NT2/D1 (cell line): ENCODE results near the gene ALKBH6.

ENCODE experiments used
- SUZ12 ChIP-seq: IDR thresholded peaks from 2 replicates; pipeline ENCODE4 v1.6.1; 2011; ENCODE audit not compliant: insufficient read length, insufficient read depth; ENCODE audit errors: extremely low read depth
- YY1 ChIP-seq: IDR thresholded peaks from 2 replicates; pipeline ENCODE4 v1.6.1; 2011; ENCODE audit not compliant: insufficient read length, insufficient read depth

DNA sequence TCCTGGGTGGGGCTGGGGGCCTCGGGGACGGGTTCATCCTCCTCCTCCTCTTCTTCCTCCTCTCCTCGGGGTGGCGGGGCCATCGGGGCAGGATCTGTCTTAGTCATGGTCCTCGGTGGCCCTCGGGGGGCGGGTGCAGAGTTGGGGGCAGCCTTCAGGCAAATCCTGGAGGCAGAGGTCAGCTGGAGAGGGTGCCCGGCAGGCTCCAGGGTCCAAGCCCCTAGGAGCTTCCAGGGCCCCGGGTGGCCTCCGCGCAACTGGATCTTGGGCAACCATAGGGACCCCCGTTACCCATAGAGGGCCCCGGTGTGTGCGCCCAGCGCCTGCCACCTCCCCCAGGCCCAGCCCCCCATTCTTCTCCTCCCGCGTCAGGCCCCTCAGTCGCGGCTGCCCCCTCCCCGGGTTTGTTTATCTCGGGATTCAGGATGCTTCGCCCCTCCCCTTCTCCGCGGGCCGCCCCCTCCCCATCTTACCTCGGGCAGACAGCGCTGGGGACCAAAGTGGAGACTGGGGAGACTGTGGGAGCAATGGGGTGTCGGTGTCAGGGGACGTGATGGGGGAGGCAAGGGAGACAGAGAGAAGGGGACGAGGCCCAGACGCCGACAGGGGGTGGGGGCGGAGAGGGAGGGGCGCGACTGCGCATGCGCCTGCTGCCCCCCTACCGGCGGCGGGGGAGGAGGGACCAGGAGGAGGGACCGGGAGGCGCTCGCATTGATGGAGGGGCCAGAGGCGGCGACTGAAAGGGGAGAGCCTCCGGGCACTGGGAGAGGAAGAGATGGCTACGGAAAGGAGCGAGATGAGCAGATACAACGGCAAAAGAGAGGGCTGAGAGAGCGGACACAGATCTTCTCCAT, 18.5 kb upstream of the ALKBH6 start, which contains the start of gene CLIP3:
- TF ChIP-seq SUZ12 (no peak), YY1 (no peak)
